T-helper 1 cell treated with Interleukin-12 subunit alpha and Interleukin-12 subunit beta and Interleukin-4 antibody, amounts not matched to agents 30 μg/mL and 1 μg/mL, for 36 hours (primary cell): ENCODE data around the gene MPP2.
"Not testable (repeated sequence)": the region's sequence is repeated elsewhere in the genome, so short reads cannot be mapped to it uniquely, and the experiment has no call there.

Experiments
- H3K27ac Mint-ChIP-seq: one replicate; pipeline ENCODE4 v1.8.0; 2021; ENCODE audit warnings: mild to moderate bottlenecking, mixed read lengths
- H3K27me3 Mint-ChIP-seq: one replicate; pipeline ENCODE4 v1.8.0; 2021; ENCODE audit warnings: low read depth, mixed read lengths
- H3K36me3 Mint-ChIP-seq: one replicate; pipeline ENCODE4 v1.8.0; 2021; ENCODE audit warnings: low read depth, mixed read lengths
- H3K4me1 Mint-ChIP-seq: one replicate; pipeline ENCODE4 v1.8.0; 2021; ENCODE audit warnings: low read depth, mixed read lengths
- H3K4me3 Mint-ChIP-seq: one replicate; pipeline ENCODE4 v1.8.0; 2021; ENCODE audit warnings: mild to moderate bottlenecking, moderate library complexity, mixed read lengths
- H3K9me3 Mint-ChIP-seq: one replicate; pipeline ENCODE4 v1.8.0; 2021; ENCODE audit warnings: mixed read lengths

MPP2 gene

DNA sequence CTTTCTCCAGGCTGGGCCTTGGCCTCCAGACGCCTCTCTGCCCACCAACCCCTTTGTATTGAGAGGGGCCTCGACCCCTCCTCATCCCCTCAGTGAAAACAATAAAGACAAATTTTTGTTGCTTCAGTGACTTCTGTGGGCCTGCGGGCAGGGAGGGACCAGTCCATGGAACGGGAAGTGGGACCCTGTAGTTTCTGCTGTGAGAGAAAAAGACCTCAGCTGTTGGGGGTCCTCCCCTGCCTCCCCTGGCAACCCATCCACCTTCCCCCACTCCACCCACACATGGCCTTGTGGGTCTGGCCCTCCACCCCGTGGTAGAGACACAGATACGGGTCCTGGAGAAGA, 31.5 kb upstream of the MPP2 start:
- H3K36me3 Mint-ChIP-seq = no peaks in the 10 kb centered on the region
- peaks cover 22% of the 10 kb centered on the region for H3K27me3 Mint-ChIP-seq
- H3K4me1 Mint-ChIP-seq = peaks cover 5% of the 10 kb centered on the region
- no peak overlapping the region for H3K27ac Mint-ChIP-seq
- no peak overlapping the region for H3K4me3 Mint-ChIP-seq
- no peaks in the 10 kb centered on the region for H3K9me3 Mint-ChIP-seq

DNA sequence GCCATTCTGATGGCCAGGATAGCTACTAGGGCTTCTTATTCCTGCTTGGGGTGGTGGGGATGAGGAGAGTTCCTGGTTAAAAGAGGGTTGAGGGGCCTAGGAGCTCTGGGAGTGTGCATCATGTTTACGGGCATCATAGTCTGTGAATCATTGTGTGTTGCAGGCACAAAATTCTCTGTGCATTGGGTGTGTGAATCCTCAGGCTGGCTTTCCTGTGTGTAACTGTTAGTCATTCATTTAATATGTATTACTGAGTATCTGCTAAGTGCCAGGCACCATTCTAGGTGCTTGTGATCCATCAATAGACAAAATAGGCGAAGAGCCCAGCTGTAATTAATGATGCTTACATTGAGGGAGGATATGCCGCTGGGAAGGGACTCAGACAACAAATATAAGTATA, 29.1 kb upstream of the MPP2 start:
- H3K36me3 Mint-ChIP-seq = no peaks in the 10 kb centered on the region
- no peak overlapping the region for H3K4me3 Mint-ChIP-seq
- H3K27ac Mint-ChIP-seq = no peak overlapping the region
- no peaks in the 10 kb centered on the region for H3K9me3 Mint-ChIP-seq
- H3K4me1 Mint-ChIP-seq = peaks cover 2% of the 10 kb centered on the region
- peaks cover 22% of the 10 kb centered on the region for H3K27me3 Mint-ChIP-seq

DNA sequence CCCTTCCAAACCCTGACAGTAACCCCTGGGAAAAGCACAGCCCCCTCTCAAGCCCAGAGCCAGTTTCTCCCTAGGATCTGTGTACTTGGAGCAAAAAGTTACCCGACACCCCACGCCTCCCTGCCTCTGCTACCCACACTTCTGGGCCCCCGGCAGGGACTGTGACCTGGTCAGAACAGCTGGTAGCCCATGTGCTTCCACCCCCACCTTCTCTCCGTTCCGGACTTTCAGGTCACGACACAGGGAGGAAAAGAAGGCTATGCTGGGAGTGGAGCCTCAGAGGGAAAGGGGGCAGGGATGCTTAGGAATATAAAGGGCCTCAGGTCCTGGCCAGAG, 28.6 kb upstream of the MPP2 start:
- Mint-ChIP-seq H3K9me3 (no peaks in the 10 kb centered on the region), H3K36me3 (no peaks in the 10 kb centered on the region), H3K4me3 (no peak overlapping the region), H3K27ac (no peak overlapping the region), H3K4me1 (peaks cover 2% of the 10 kb centered on the region), H3K27me3 (peaks cover 22% of the 10 kb centered on the region)

DNA sequence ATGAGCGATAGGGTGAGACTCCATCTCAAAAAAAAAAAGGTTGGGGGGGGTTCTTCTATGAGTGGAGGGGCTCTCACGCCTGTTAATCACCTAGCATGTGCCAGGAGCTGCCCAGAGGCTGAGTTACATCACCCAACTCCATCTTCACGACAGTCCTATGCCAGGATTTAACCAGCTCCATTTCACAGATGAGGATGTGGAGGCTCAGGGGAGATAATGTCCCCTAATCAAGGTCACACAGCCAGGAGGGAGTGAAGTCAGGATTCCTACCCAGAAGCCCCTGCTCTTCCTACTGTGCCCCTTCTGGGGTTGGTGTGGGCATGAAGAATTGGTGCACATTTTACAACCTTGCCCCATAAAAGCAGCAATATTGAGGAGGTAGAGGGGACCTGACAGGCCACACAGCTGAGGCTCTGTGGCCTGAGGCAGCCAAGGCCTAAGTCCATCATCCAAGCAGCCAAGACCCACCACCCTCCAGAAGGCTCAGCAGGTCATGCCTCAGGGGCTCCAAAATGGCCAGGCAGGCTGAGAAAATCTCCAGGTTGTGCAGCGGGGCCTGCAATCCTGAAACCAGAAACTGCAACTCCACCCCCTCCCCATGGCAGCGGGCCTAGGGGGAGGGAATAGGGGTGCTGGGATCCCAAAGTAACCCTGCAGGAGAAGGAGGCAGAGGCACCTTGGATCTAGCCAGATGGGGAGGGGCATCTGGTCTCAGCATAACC, 28.0 kb upstream of the MPP2 start:
- Mint-ChIP-seq H3K27me3 (peaks cover 22% of the 10 kb centered on the region), H3K4me1 (peaks cover 2% of the 10 kb centered on the region), H3K9me3 (no peaks in the 10 kb centered on the region), H3K27ac (no peak overlapping the region), H3K4me3 (no peak overlapping the region), H3K36me3 (no peaks in the 10 kb centered on the region)

DNA sequence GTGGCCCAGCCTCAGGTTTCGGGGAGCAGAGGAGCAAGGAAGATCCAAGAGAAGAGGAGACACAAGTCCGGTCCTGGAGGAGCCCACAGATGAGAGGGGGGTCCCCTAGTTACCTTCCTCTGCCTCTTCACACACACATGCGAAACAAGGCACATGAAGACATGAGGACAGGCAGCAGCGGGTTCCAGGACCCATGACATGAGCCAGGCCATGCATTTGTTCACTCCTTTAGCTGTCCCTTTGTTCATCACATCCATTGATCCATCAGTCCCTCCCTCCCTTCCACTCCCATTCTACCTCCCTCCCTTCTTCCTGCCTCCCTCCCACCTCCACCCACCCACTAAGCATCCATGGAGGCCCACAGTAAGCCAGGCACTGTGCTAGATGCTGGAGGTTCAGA, 25.6 kb upstream of the MPP2 start:
- Mint-ChIP-seq H3K4me1 (peaks cover 9% of the 10 kb centered on the region), H3K27me3 (peaks cover 18% of the 10 kb centered on the region), H3K9me3 (no peaks in the 10 kb centered on the region), H3K36me3 (no peaks in the 10 kb centered on the region), H3K4me3 (no peak overlapping the region), H3K27ac (no peak overlapping the region)

DNA sequence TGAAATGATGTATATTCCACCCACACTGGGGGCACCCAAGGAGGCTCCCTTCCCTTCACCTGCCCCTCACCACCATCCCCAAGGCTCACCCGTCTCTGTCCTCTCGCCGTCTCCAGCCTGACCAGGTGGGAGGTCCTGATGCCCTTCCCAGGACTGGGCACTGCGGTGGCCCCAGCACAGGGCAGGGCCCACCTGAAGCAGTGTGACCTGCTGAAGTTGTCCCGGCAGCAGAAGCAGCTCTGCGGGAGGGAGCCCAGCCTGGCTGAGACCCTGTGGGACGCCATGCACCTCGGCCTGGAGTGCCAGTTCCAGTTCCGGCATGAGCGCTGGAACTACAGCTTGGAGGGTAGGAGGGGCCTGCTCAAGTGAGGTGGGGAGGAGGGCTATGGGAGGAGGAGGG, 25.0 kb upstream of the MPP2 start:
- Mint-ChIP-seq H3K4me1 (peaks cover 13% of the 10 kb centered on the region), H3K9me3 (no peaks in the 10 kb centered on the region), H3K27me3 (peaks cover 20% of the 10 kb centered on the region), H3K27ac (no peak overlapping the region), H3K36me3 (no peaks in the 10 kb centered on the region), H3K4me3 (no peak overlapping the region)

DNA sequence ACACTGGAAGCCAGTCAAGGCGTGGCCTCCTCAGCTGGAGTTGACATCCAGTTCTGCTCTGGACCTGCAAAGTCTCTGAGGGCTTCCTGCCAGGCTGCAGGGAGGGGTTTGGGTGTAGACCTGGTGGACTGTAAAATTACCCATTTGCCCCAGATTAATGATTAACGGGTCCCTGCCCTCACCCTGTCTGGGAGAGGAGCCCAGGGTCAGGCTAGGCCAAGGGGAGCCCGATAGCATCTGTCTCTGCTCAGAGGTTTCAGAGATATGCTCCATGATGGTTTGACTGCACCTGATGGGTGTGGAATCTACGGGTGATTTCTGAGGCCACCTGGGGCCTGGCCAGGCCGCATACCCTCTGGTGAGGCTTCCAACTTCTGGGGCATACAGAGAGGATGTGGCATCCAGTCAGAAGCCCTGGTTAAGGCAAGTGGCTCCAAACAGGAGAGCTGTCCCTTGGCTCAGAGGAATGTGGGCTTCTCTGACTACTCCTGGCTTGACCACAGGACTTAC, 23.8 kb upstream of the MPP2 start:
- Mint-ChIP-seq H3K27me3 (peaks cover 17% of the 10 kb centered on the region), H3K9me3 (no peaks in the 10 kb centered on the region), H3K36me3 (no peaks in the 10 kb centered on the region), H3K4me3 (no peak overlapping the region), H3K27ac (no peak overlapping the region), H3K4me1 (peaks cover 16% of the 10 kb centered on the region)

DNA sequence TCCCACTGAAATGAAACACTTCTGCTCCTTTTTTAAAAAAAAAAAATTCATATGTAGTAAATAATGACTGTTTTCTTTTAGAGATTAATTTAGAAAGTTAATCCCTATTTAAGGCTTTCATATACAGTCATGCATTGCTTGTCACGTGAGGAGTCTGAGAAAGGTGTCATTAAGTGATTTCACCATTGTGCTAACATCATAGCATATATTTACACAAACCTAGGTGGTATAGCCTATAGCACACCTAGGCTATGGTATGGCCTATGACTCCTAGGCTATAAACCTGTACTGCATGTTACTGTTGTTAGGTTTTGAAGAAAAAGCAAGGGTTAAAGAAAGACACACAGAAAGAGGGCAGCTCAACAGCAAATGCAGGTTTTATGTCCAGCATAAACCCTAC, 21.3 kb upstream of the MPP2 start:
- H3K27me3 Mint-ChIP-seq = peaks cover 18% of the 10 kb centered on the region
- H3K4me3 Mint-ChIP-seq = no peak overlapping the region
- peaks cover 16% of the 10 kb centered on the region for H3K4me1 Mint-ChIP-seq
- no peak overlapping the region for H3K27ac Mint-ChIP-seq
- H3K36me3 Mint-ChIP-seq = no peaks in the 10 kb centered on the region
- H3K9me3 Mint-ChIP-seq = no peaks in the 10 kb centered on the region

DNA sequence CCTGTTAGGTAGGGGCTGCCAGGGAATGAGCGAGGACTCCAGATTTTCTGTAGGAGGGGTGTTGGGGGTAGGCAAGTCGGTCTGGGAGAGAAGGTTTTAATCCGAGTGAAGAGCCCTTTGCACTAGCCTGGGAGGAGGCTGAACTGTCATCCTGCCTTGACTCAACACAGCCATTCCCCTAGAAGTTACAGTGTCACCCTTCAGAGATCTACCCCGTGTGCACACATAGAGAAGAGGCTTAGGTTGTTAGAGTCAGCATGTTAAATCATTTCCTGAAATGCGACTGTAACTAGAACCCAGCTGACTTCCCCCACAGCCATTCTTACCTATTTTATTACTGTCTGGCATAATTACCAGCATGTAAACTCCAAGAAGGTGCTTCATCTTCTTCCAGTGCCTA, 20.6 kb upstream of the MPP2 start:
- not testable (repeated sequence) for H3K9me3 Mint-ChIP-seq, H3K36me3 Mint-ChIP-seq
- H3K4me3 Mint-ChIP-seq = peak overlapping the region; percentile 71
- peak overlapping the region; percentile 74 for H3K27ac Mint-ChIP-seq
- H3K4me1 Mint-ChIP-seq = peaks cover 16% of the 10 kb centered on the region
- peaks cover 20% of the 10 kb centered on the region for H3K27me3 Mint-ChIP-seq

DNA sequence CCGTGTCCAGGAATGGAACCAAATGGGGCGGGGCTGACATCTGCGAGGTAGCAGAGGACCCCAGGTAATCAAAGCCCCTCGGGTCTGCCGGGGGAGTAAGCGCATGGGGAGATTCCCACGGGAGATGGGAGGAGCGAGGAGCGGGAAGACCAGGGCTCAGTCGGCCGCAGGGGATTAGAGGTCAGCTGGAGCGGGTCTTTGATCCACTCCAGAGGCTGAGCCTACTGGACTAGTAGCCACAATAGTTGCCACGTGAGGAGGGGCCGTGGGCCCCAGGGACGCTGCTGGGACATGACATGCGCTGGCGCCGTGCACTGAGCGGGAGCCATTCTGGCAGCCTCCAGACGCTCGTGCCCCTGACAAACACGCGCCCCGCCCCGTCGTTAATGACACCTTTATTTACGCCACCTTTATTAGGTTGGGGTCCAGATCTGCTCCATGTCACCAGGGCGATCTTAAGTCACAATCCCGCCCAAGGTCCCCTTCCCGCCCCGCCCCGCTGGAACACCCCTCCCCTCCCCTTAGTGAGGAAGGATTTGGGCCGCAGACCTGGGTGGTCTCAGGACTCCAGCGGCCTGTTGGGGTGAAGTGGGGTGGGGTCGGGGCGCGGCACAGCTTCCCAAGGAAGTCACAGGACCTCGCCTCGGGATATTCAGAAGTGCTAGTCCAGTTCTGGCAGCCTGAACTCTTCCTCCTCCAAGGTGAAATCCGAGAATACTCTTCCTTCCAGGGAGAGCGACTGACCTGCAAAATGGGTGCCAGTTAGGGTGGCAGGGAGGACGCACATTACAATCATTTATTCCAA, 19.9 kb upstream of the MPP2 start:
- H3K27me3 Mint-ChIP-seq = peaks cover 20% of the 10 kb centered on the region
- H3K9me3 Mint-ChIP-seq = no peaks in the 10 kb centered on the region
- H3K4me1 Mint-ChIP-seq = peaks cover 16% of the 10 kb centered on the region
- peak overlapping the region; percentile 71 for H3K4me3 Mint-ChIP-seq
- peak overlapping the region; percentile 74 for H3K27ac Mint-ChIP-seq
- H3K36me3 Mint-ChIP-seq = no peaks in the 10 kb centered on the region

DNA sequence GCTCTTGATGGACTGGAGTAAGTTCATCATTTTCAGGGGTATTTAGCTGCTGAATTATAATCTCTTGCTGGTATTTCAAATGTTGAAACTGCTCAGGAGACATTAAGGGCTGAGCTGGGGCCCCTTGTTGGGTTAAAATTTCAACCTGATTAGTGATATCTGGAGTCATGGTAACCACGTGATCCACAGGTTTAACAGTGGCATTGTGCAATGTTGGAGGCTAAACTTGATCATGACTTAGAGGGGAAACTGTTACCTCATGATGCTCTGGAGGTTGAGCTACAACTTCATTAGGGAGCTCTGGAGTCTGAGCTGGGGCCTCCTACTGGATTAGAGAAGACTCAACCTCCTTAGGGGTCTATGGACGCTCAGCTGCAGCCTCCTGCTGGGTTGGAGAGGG, 17.2 kb upstream of the MPP2 start:
- H3K36me3 Mint-ChIP-seq = no peaks in the 10 kb centered on the region
- H3K27me3 Mint-ChIP-seq = peaks cover 15% of the 10 kb centered on the region
- no peaks in the 10 kb centered on the region for H3K9me3 Mint-ChIP-seq
- H3K4me3 Mint-ChIP-seq = no peak overlapping the region
- H3K27ac Mint-ChIP-seq = no peak overlapping the region
- H3K4me1 Mint-ChIP-seq = peaks cover 16% of the 10 kb centered on the region

DNA sequence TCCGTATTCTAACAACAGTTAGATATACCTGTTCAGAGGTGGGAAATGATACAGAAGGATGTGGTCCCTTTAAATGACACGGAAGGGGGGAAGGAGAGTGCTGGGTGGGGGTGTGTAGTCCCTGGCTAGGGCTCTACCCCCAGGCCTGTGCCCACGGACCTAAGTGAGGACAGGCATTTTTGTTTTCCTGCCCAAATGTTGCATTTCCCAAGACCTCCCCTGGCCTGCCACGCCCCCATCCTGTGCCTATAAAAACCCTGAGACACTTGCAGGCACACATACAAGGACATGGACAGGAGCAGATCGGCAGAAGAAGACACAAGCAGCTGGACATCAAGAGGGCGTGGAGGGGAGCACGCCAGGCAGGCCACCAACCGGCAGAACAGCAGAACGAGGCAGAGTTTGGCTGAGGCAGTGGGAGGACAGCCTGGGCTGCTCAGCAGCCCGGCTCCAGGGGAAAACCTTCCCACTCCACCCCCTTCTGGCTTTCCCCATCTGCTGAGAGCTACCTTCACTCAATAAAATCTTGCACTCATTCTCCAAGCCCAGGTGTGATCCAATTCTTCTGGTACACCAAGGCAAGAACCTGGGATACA, 13.3 kb upstream of the MPP2 start:
- H3K9me3 Mint-ChIP-seq = no peaks in the 10 kb centered on the region
- H3K36me3 Mint-ChIP-seq = no peaks in the 10 kb centered on the region
- H3K27ac Mint-ChIP-seq = no peak overlapping the region
- H3K4me1 Mint-ChIP-seq = peaks cover 9% of the 10 kb centered on the region
- H3K4me3 Mint-ChIP-seq = no peak overlapping the region
- H3K27me3 Mint-ChIP-seq = peaks cover 8% of the 10 kb centered on the region

DNA sequence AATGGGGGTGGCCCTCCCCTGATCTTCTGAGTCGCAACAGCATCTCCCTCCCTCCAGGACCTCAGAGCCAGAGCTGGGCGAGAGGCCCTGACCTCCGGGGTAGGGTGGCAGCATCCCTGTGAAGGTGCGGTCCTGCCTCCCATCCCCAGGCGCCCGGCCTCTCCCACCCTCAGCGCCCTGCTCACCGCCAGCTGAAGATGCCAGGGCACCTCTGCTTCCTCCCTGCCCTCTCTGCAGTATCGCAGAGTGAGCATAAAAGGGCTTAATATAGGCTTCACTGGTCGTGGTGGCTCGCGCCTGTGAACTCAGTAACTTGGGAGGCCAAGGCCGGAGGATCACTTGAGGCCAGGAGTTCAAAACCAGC, 10.7 kb upstream of the MPP2 start:
- H3K27ac Mint-ChIP-seq = no peak overlapping the region
- peaks cover 5% of the 10 kb centered on the region for H3K27me3 Mint-ChIP-seq
- H3K36me3 Mint-ChIP-seq = no peaks in the 10 kb centered on the region
- H3K4me1 Mint-ChIP-seq = peaks cover 9% of the 10 kb centered on the region
- peak overlapping the region; percentile 52 for H3K4me3 Mint-ChIP-seq
- no peaks in the 10 kb centered on the region for H3K9me3 Mint-ChIP-seq

DNA sequence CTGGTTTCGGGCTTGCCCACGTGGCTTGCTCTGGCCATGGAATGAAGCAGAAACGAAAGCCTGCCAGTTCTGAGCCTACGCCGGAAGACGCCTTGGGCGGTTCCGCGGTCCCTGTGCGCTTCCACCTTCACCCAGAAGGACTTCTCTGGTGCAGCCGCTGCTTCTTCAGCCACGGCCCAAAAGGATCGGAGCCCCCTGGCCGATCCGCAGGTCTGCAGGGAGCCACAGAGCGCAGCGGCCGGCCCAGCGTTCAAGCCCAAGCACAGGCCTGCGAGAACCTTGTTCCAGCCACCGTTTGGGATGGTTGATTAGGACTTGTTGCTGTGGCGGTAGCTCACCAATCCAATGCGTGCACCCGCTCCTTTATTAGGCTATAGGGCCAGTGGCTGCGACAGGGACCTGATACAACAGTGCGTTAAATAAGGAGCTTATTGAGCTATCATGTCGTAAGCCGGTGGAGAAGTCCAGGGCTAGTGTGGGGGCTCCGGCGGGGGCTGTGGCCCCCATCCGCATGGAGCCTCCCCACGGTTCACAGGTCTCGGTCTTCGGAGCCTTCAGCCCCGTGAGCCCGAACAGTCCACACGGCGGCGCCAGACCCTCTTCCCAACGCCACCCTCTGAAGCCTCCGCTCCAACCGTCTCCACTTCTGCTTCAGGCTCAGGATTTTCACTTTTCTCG, 10.2 kb upstream of the MPP2 start:
- H3K9me3 Mint-ChIP-seq = no peaks in the 10 kb centered on the region
- peaks cover 5% of the 10 kb centered on the region for H3K27me3 Mint-ChIP-seq
- peak overlapping the region; percentile 52 for H3K4me3 Mint-ChIP-seq
- no peaks in the 10 kb centered on the region for H3K36me3 Mint-ChIP-seq
- peaks cover 9% of the 10 kb centered on the region for H3K4me1 Mint-ChIP-seq
- peak overlapping the region; percentile 19 for H3K27ac Mint-ChIP-seq

DNA sequence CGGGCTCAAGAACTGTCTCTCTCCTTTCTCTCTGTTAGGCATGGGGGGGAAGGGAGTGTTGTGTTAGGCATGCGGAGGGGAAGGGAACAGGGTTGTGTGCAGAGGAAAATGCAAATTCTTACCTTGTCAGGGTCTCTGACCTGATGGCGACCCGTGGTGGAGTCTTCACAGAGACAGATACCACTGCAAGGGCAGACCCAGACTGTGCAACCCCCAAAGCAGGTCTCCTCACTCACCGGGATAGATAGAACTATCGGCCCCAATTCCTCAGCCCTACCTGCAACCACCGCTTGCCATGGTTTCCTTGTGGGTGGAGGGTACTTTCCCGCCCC, 9.6 kb upstream of the MPP2 start:
- Mint-ChIP-seq H3K4me1 (peaks cover 9% of the 10 kb centered on the region), H3K4me3 (peak overlapping the region; percentile 52), H3K27me3 (peaks cover 5% of the 10 kb centered on the region), H3K9me3 (no peaks in the 10 kb centered on the region), H3K36me3 (no peaks in the 10 kb centered on the region), H3K27ac (peak overlapping the region; percentile 26)
